C4-2B (cell line): ENCODE measurements around the gene ITIH4.

Experiments
- ZFX ChIP-seq: fragments of 450-650 bp; IDR thresholded peaks from 2 replicates; pipeline ENCODE4 v1.6.1; 2017
- TF ChIP-seq, protein P1 (sequence below): fragments of 450-650 bp; conservative IDR thresholded peaks from 2 replicates; pipeline ENCODE4 v1.5.1; 2017; ENCODE audit warnings: mild to moderate bottlenecking

DNA sequence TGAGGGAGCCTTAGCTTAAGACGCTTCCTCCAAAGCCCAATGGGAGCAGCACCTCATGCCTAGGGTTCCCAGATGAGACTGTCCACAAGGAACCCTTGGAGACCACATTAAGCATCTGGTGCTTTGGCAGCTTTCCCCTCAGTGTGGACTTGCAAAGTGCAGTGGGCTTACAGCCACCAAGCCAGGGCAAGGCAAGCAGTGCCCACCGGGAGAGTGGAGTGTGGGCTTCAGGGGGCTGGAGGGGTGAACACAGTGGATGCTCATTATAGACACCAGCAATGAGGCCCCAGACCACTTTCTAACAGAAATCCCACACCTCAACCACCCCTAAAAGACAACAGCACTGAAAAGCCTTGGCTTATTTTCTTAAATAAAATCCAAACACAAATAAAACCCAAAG, 13.4 kb upstream of the ITIH4 start:
- TF ChIP-seq, protein P1, sequence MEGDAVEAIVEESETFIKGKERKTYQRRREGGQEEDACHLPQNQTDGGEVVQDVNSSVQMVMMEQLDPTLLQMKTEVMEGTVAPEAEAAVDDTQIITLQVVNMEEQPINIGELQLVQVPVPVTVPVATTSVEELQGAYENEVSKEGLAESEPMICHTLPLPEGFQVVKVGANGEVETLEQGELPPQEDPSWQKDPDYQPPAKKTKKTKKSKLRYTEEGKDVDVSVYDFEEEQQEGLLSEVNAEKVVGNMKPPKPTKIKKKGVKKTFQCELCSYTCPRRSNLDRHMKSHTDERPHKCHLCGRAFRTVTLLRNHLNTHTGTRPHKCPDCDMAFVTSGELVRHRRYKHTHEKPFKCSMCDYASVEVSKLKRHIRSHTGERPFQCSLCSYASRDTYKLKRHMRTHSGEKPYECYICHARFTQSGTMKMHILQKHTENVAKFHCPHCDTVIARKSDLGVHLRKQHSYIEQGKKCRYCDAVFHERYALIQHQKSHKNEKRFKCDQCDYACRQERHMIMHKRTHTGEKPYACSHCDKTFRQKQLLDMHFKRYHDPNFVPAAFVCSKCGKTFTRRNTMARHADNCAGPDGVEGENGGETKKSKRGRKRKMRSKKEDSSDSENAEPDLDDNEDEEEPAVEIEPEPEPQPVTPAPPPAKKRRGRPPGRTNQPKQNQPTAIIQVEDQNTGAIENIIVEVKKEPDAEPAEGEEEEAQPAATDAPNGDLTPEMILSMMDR = no peak
- TF ChIP-seq ZFX = no peak
